D721Med (cell line): ENCODE data around the gene NOPCHAP1.

Experiments used
- DNase-seq: peaks from one replicate; pipeline ENCODE4 v3.0.0; 2011; ENCODE audit warnings: low spot score; ENCODE audit not compliant: insufficient read length
- FAIRE-seq: peaks from 2 replicates; lab custom pipeline; 2011; peaks lifted over from hg19 to GRCh38; lab: Jason Lieb, UNC
- TF ChIP-seq, protein P1 (sequence below): IDR thresholded peaks from 2 replicates; pipeline ENCODE4 v1.5.1; 2012; ENCODE audit warnings: mild to moderate bottlenecking, control low read depth; ENCODE audit not compliant: insufficient read depth; ENCODE audit errors: missing control alignments

The NOPCHAP1 gene

DNA sequence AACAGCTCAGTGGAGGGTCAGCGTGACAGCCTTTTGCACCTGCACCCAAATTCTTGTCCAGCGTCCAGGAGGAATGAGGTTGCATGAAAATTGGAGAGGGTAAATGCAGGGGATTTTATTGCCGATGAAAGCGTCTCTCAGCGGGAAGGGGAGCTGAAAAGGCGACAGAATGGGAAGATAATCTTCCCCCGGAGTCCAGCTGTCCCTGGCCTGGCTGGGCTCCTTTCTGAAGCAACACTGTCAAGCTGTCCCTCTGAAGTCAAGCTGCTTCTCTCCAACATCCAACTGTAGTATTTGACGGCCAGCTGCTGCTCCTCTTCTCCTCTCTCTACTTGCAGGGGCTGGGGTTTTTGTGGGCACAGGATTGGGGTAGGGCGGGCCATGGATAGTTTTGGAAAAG, 32.7 kb downstream of the NOPCHAP1 start:
- TF ChIP-seq, protein P1, sequence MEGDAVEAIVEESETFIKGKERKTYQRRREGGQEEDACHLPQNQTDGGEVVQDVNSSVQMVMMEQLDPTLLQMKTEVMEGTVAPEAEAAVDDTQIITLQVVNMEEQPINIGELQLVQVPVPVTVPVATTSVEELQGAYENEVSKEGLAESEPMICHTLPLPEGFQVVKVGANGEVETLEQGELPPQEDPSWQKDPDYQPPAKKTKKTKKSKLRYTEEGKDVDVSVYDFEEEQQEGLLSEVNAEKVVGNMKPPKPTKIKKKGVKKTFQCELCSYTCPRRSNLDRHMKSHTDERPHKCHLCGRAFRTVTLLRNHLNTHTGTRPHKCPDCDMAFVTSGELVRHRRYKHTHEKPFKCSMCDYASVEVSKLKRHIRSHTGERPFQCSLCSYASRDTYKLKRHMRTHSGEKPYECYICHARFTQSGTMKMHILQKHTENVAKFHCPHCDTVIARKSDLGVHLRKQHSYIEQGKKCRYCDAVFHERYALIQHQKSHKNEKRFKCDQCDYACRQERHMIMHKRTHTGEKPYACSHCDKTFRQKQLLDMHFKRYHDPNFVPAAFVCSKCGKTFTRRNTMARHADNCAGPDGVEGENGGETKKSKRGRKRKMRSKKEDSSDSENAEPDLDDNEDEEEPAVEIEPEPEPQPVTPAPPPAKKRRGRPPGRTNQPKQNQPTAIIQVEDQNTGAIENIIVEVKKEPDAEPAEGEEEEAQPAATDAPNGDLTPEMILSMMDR = no peak
- FAIRE-seq = no peak
- no peak for DNase-seq

DNA sequence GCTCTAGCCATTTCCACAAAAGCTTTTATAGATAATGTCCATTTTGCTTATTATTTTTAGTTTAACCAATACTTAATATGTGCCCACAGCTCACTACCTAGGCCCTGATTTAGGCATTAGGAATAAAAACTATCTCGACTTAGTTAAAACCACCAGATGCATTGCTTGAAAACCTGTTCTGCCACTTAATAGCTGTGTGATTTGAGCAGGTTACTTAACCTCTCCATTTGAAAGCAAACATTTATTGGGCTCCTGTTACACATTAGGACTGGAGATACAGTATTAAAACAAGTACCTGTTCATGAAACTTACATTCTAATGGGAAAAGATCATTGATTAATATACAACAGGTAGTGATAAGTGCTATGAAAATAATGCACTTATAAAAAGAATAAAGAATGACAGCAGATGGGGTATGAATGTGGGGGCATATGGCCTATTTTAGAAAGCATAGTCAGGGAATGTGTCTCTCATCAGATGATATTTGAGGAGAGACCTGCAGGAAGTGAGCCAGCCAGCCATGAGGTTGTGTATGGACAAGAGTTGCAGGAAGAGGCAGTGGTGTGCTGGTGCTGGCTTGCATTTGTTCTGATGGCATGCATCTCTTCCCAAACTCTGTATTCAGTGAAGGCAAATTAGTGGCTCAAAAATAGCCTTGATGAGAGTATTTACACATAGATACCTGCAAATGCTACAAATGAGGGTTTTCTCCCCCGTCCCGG, 34.3 kb downstream of the NOPCHAP1 start:
- TF ChIP-seq, protein P1 = no peak
- DNase-seq (no peak), FAIRE-seq (no peak)

DNA sequence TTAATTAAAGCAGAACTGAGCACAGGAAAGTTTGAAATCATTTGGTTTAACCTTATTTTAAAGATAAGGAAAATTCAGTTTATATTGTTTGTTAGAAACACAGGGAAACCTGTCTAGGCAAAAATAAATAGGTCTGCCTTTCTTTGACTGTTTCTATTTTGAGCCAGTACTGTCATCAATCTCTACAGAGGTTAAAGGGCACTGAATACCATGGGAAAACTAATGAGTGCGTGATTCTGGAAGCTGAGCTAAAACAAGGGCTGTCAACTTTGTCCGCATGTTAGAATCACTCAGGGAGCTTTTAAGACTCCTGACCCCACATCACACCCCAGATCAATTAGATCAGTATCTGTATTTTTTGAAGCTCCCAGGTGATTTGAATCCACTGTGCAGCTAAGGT, 38.8 kb downstream of the NOPCHAP1 start:
- no peak for DNase-seq
- TF ChIP-seq, protein P1 = no peak
- FAIRE-seq = no peak

DNA sequence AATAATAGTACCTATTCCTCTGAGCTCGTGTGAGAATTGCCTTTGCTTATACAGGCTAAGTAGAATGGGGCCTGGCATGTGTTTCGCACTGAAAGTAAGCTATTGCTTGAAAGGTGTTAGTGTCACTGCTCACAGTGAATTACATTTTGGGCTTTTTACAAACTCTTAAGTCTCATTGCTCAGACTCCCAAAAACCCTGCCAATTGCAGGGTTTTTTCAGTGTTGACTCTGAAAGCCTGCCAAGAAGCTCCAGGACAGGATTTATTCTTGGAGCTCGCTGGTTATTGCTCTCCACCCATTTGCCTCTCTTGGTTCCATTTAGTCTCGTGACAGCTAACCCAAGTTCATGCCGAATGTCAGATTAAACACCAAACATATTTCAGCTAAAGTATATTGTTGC, 39.8 kb downstream of the NOPCHAP1 start:
- DNase-seq = no peak

DNA sequence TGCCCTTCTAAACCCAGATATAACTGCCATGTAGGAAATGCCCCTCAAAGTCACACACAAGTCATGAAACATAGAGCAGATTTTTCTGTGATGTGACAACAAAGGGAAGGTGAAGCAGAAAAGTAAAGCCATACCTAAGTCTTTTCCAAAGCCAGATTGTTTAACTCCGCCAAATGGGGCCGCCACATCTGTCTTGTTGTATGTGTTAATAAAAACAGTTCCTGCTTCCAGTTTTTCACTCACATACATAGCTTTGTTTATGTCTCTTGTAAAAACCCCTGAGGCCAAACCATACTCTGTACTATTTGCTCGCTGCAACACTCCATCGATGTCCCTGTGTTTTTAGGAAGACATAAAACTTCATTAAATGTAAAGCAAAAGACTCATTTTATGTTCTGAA, 40.3 kb downstream of the NOPCHAP1 start:
- DNase-seq (no peak), FAIRE-seq (no peak)
- TF ChIP-seq, protein P1 = no peak

More for the DNA sequence above, 39.8 kb downstream of the NOPCHAP1 start:
- TF ChIP-seq, protein P1 = no peak
- no peak for FAIRE-seq

DNA sequence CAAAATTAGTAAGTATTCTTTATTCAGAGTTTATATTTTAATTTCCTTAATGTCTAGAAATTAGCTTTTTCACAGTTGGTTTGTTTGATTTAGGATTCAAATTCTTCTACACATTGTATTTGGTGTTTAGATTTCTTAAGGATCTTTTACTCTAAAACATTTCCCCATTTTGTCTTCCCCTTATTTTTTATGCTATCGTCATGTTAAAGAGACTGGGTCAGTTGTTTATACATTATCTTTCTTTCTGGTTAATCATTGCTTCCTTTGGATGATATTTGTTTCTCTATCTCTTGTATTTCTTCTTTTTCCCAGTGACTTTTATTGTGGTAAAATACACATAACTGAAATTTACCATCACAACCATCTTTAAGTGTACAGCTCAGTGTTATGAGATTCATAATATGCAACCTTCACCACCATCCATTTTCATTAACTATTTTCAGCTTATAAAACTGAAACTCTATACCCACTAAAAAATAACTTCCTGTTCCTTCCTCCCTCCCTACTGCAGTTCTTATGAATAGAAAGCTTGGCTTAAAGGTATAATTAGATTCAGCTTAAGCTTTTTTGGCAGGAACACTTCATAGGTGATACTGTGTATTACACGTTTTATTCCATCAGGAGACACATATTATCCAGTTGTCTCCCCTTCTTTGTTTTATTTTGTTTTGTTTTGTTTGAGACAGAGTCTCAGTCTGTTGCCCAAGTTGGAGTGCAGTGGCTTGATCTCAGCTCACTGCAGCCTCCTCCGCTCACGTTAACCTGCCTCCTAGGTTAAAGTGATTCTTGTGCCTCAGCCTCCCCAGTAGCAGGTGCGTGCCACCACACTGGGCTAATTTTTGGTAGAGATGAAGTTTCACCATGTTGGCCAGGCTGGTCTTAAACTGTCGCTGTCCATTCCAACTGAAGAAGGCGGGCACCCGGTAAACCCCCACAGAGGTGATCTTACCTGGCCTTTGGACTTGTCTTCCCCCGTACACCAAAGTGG, 45.0 kb downstream of the NOPCHAP1 start:
- TF ChIP-seq, protein P1 = no peak
- DNase-seq (no peak), FAIRE-seq (no peak)
